Body of pancreas (tissue), 4 donors: ENCODE measurements around the gene EPN2. TPM values are rescaled to one million over a fixed set of nuclear protein-coding genes. Genes with fewer than 3 reads are reported as not detected.
"Not testable (repeated sequence)": the region's sequence is repeated elsewhere in the genome, so short reads cannot be mapped to it uniquely, and the experiment has no call there.

Experiments used
- ATAC-seq: fragments of 150-250 bp; one replicate; pipeline ENCODE4 v1.9.1; 2016
- DNase-seq, 4 donors: peaks; one replicate each; pipeline ENCODE4 v3.0.0-alpha.2; 2019
- H3K27ac ChIP-seq, 4 donors: fragments of 200-600 bp; sonication (generic); 1 replicate in 3 of 4; 2 replicates in 1 of 4; pipeline versions ENCODE4 v1.5.1 to v1.6.1; 2016 to 2019; ENCODE audit warnings: mild to moderate bottlenecking in 1 of 4, mixed read lengths in 1 of 4, moderate library complexity in 1 of 4
- H3K27me3 ChIP-seq, 2 donors: fragments of 200-600 bp; sonication (generic); one replicate each; pipeline ENCODE4 v1.6.0; 2016; ENCODE audit warnings: mild to moderate bottlenecking in 1 of 2
- H3K36me3 ChIP-seq, 2 donors: fragments of 200-600 bp; sonication (generic); replicated peaks in 1 of 2; 2 replicates each; pipeline ENCODE4 v1.5.1; 2016; ENCODE audit warnings: low read depth in 2 of 2; ENCODE audit not compliant: insufficient read depth in 1 of 2
- H3K4me1 ChIP-seq: fragments of 200-600 bp; sonication (generic); one replicate; pipeline ENCODE4 v1.6.0; 2016
- H3K4me3 ChIP-seq, 2 donors: fragments of 200-600 bp; sonication (generic); 1 replicate in 1 of 2; 2 replicates in 1 of 2; pipeline ENCODE4 v1.5.1; 2016 to 2019
- H3K9me3 ChIP-seq, 3 donors: fragments of 200-600 bp; sonication (generic); 1 replicate in 2 of 3; 2 replicates in 1 of 3; pipeline ENCODE4 v1.5.1; 2016
- CTCF ChIP-seq, 7 experiments: fragments of 450-650 bp in 4 of 7; fragments of 200-600 bp in 3 of 7; sonication (generic) in 3 of 7; IDR thresholded peaks; one replicate each; pipeline ENCODE4 v1.5.1; 2016 to 2019; ENCODE audit warnings: antibody characterized with exemption in 7 of 7
- POLR2A ChIP-seq, 3 donors: fragments of 450-650 bp; IDR thresholded peaks; one replicate each; pipeline ENCODE4 v1.6.1; 2016; ENCODE audit warnings: antibody characterized with exemption in 3 of 3, mild to moderate bottlenecking in 2 of 3
- WGBS, 2 donors: methylation state at CpG; one replicate each; pipeline ENCODE4 v1.1.5; 2017; 5-methylcytosine and 5-hydroxymethylcytosine counted together
- intact Hi-C: fragments of 100-400 bp; cut with DNase I; formaldehyde crosslinking; loops from one replicate; pipeline ENCODE4 v1.15.1; 2023
- total RNA-seq, 2 donors: library from RNA; depleted of rRNA; stranded (reverse); fragments of >200 nt; gene quantifications; one replicate each; pipeline ENCODE4 v1.1.0, GENCODE V29; 2016

EPN2 gene
- total RNA-seq, 2 donors from 2014 or later: 32.7 to 46.5 TPM

DNA sequence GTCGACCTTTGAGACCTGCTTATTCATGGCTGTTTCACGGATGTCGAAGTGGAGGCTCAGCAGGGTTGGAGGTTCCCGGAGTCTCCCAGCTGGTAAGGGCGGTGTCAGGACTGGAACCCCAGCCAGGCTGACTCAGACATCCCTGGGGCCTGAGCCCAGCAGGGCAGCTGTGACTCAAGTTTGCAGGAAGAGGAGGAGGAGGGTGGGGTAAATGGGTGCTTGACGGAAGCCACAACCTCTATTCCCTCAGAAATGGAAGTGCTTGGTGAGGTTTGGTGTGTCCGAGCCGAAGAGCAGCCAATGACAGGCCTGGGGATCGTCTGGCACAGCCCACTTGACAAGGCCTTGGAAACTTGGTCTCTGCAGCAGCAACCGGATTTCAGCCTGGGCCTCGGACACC is 17.8 kb upstream of the EPN2 start:
- no CpG with 5 or more reads among the region's 11 CpGs for WGBS, 2 donors
- H3K36me3 ChIP-seq, H3K4me1 ChIP-seq, H3K9me3 ChIP-seq, H3K4me3 ChIP-seq, ATAC-seq, intact Hi-C loops, H3K27me3 ChIP-seq, DNase-seq, H3K27ac ChIP-seq: not testable (repeated sequence)

- H3K36me3 ChIP-seq, H3K9me3 ChIP-seq, H3K27ac ChIP-seq, H3K27me3 ChIP-seq, H3K4me1 ChIP-seq, H3K4me3 ChIP-seq, ATAC-seq, intact Hi-C loops, DNase-seq: not testable (repeated sequence)
- no CpG with 5 or more reads among the region's 8 CpGs for WGBS, 2 donors
These were observed 17.0 kb upstream of the EPN2 start for GRCh38 chr17:19220195-19220594.

- ATAC-seq, H3K27me3 ChIP-seq, H3K9me3 ChIP-seq, H3K4me3 ChIP-seq, H3K27ac ChIP-seq, DNase-seq, intact Hi-C loops, H3K4me1 ChIP-seq, H3K36me3 ChIP-seq: not testable (repeated sequence)
- no CpG with 5 or more reads among the region's 12 CpGs for WGBS, 2 donors
These were observed 10.3 kb upstream of the EPN2 start for GRCh38 chr17:19226610-19227588.

DNA sequence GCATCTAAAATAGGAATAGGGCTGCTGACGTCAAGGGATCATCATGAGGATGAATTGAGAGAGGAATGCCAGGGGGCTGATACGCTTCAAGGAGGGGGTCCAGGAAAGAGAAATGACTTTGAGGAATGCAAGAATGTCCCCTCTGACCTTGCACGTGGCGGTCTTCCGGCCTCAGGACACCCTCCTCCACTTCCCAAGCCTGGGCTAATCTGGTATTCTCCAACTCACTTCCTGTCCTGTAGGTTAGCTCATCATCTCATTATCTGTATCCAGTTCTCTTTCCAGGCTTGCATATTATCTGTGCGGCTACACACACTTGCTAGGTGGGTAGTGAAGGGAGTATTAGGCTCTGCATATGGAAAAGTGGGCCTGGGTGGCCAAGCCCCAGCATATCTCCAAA is 2.5 kb upstream of the EPN2 start:
- H3K4me3 ChIP-seq, ATAC-seq, H3K9me3 ChIP-seq, H3K27ac ChIP-seq, DNase-seq, H3K36me3 ChIP-seq, intact Hi-C loops, H3K27me3 ChIP-seq: not testable (repeated sequence)
- WGBS, 2 donors: 90% methylated on average over 2 of the region's 6 CpGs; no CpG with 5 or more reads in 1 of the 2 donors
- peaks cover 14% of the 10 kb centered on the region for H3K4me1 ChIP-seq

GRCh38 chr17:19236351-19237138 is 621 bp upstream of the EPN2 start:
- H3K36me3 ChIP-seq, H3K9me3 ChIP-seq, H3K27me3 ChIP-seq, DNase-seq, H3K4me3 ChIP-seq, intact Hi-C loops: not testable (repeated sequence)
- no CpG with 5 or more reads among the region's 32 CpGs for WGBS, 2 donors
- peak overlapping the region in 1 of 4 donors; percentile 92 for H3K27ac ChIP-seq
- ATAC-seq: peak; percentile 78
- peaks cover 26% of the 10 kb centered on the region for H3K4me1 ChIP-seq

DNA sequence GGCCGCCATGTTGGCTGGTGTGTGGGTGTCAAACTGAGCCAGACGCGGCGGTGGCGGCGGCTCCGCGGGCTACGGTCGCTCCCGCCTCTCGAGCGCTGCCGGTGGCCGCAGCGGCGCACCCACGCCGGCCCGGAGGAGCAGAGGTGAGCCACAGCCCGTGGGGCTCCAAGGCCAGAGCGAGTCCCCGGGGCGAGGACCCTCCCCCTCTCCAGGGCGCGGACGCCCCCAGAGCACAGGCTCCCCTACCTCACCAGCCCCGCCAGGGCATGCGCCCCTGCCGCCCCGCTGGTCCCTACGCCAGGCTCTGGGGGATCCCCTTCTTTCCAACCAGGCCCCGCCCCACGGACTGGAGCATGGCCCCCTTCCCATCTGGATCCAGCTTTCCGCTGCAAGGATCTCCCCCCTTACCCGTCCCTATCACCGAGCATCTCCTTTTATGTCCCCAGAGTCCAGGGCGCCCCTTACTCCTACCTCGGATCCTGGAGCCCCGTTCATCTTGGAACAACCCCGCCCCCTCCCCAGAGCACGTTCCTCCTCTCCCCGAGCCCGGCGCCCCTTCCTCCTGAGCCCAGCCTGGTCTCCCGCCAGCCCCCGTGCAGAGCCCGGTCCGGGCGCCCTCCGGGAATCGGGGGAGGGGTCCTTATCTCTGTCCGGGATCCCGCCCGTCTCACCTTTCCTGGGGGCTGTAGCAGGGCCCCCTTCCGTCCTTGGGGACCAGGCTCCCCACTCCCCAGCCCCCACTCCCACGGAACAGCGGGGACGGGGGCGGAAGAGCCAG is 412 bp downstream of the EPN2 start:
- ATAC-seq (peak; percentile 34), DNase-seq (peak; percentile 36 to 50 (median 43))
- H3K4me1 ChIP-seq: peaks cover 34% of the 10 kb centered on the region
- H3K4me3 ChIP-seq: peak overlapping the region; percentile 79 to 96
- H3K27ac ChIP-seq: peak overlapping the region; percentile 48 to 92 (median 88)
- no peaks in the 10 kb centered on the region for H3K36me3 ChIP-seq
- no peaks in the 10 kb centered on the region for H3K27me3 ChIP-seq
- intact Hi-C loops: no loop called here
- WGBS, 2 donors: 1 to 2% methylated on average over 14 to 54 of the region's 60 CpGs
- peak; percentile 41 to 57 (median 54) for TF ChIP-seq POLR2A (IDR thresholded peaks at IDR 0.05)
- peak in 4 of 7 experiments; percentile 9 to 40 (median 28) for TF ChIP-seq CTCF (IDR thresholded peaks at IDR 0.05)
- H3K9me3 ChIP-seq: no peaks in the 10 kb centered on the region
